ENCODE data around the gene CFAP100.

DNA sequence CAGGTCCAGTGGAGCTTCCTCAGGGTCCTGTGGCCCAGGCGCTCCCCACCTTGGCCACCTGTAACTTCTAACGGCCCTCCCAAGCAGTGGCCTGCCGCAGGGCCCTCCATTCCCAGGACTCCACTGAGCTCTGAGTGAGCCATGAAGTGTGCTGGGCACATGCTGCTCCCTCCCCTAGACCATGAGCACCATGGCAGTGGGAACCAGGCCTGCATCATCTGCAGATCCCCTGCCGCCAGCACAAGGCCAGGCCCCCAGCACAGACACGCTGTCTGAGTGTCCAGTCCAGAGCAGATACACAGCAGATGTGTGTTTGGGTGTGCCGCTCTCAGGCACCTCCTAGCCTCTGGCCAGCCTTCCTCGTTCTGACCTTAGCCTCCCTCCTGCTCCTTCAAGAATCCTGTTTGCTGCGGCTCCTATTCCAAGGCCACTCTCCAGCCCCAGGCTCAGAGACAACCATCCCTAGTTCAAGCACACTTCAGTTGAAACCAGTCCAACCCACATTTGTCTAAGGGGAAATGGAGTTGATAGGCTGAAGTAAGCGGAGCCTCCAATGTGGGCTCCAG, 30.5 kb upstream of the CFAP100 start:
- TF ChIP-seq, protein P1, sequence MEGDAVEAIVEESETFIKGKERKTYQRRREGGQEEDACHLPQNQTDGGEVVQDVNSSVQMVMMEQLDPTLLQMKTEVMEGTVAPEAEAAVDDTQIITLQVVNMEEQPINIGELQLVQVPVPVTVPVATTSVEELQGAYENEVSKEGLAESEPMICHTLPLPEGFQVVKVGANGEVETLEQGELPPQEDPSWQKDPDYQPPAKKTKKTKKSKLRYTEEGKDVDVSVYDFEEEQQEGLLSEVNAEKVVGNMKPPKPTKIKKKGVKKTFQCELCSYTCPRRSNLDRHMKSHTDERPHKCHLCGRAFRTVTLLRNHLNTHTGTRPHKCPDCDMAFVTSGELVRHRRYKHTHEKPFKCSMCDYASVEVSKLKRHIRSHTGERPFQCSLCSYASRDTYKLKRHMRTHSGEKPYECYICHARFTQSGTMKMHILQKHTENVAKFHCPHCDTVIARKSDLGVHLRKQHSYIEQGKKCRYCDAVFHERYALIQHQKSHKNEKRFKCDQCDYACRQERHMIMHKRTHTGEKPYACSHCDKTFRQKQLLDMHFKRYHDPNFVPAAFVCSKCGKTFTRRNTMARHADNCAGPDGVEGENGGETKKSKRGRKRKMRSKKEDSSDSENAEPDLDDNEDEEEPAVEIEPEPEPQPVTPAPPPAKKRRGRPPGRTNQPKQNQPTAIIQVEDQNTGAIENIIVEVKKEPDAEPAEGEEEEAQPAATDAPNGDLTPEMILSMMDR (IDR thresholded peaks at IDR 0.05; ENCODE audit: low read depth, low read length): no peak
- no peak for TF ChIP-seq EZH2phosphoT487 (IDR thresholded peaks at IDR 0.05; ENCODE audit: low read depth)
